MM.1S (cell line): ENCODE results near the gene PRSS36.

Experiments
- DNase-seq: peaks from one replicate; pipeline ENCODE4 v3.0.0-alpha.2; 2015
- H2AFZ ChIP-seq: fragments of 300-600 bp; sonication (generic); 2 replicates; pipeline ENCODE4 v1.6.0; 2016; ENCODE audit warnings: antibody characterized with exemption, low read length
- H3F3A ChIP-seq: fragments of 300-600 bp; sonication (generic); 2 replicates; pipeline ENCODE4 v1.6.1; 2016; ENCODE audit warnings: mild to moderate bottlenecking, antibody characterized with exemption, low read length, moderate library complexity, mixed read lengths; ENCODE audit not compliant: insufficient read depth
- H3K27ac ChIP-seq: fragments of 300-600 bp; sonication (generic); 2 replicates; pipeline ENCODE4 v1.5.1; 2016; ENCODE audit warnings: mild to moderate bottlenecking, low read length
- H3K27me3 ChIP-seq: fragments of 300-600 bp; sonication (generic); replicated peaks from 2 replicates; pipeline ENCODE4 v1.6.0; 2016; ENCODE audit warnings: low read length; ENCODE audit not compliant: insufficient read depth
- H3K36me3 ChIP-seq: fragments of 300-600 bp; sonication (generic); replicated peaks from 2 replicates; pipeline ENCODE4 v1.6.1; 2016; ENCODE audit warnings: mild to moderate bottlenecking, low read length, mixed read lengths; ENCODE audit not compliant: insufficient read depth
- H3K4me1 ChIP-seq: fragments of 300-600 bp; sonication (generic); 2 replicates; pipeline ENCODE4 v1.6.1; 2016; ENCODE audit warnings: low read length, mixed read lengths
- H3K4me2 ChIP-seq: fragments of 300-600 bp; sonication (generic); 2 replicates; pipeline ENCODE4 v1.6.0; 2016; ENCODE audit warnings: low read depth, low read length
- H3K4me3 ChIP-seq: fragments of 300-600 bp; sonication (generic); 2 replicates; pipeline ENCODE4 v1.5.1; 2016; ENCODE audit warnings: low read length, mixed read lengths
- H3K79me2 ChIP-seq: fragments of 300-600 bp; sonication (generic); 2 replicates; pipeline ENCODE4 v1.6.1; 2016; ENCODE audit warnings: mixed run types, low read length, mixed read lengths
- H3K9ac ChIP-seq: fragments of 300-600 bp; sonication (generic); 2 replicates; pipeline ENCODE4 v1.6.1; 2016; ENCODE audit warnings: low read length, mixed read lengths
- H3K9me2 ChIP-seq: fragments of 300-600 bp; sonication (generic); replicated peaks from 2 replicates; pipeline ENCODE4 v1.6.1; 2016; ENCODE audit warnings: mild to moderate bottlenecking, low read length, mixed read lengths; ENCODE audit not compliant: insufficient read depth
- H3K9me3 ChIP-seq: fragments of 300-600 bp; sonication (generic); replicated peaks from 2 replicates; pipeline ENCODE4 v1.6.1; 2016; ENCODE audit warnings: mild to moderate bottlenecking, low read length, mixed read lengths; ENCODE audit not compliant: insufficient read depth
- H4K20me1 ChIP-seq: fragments of 300-600 bp; sonication (generic); 2 replicates; pipeline ENCODE4 v1.6.1; 2016; ENCODE audit warnings: mild to moderate bottlenecking, low read length, moderate library complexity, mixed read lengths; ENCODE audit not compliant: insufficient read depth
- EZH2 ChIP-seq: fragments of 300-600 bp; sonication (generic); optimal IDR thresholded peaks from 2 replicates; pipeline ENCODE3; 2017; ENCODE audit warnings: low read depth, mild to moderate bottlenecking, antibody characterized with exemption, low read length, mixed read lengths
- EZH2phosphoT487 ChIP-seq: fragments of 300-600 bp; sonication (generic); IDR thresholded peaks from 2 replicates; pipeline ENCODE4 v1.6.1; 2018; ENCODE audit warnings: antibody characterized with exemption, low read length
- TF ChIP-seq, protein P1 (sequence below): fragments of 300-600 bp; sonication (generic); IDR thresholded peaks from 2 replicates; pipeline ENCODE4 v1.5.1; 2016; ENCODE audit warnings: antibody characterized with exemption, low read length, mixed read lengths

PRSS36 gene

DNA sequence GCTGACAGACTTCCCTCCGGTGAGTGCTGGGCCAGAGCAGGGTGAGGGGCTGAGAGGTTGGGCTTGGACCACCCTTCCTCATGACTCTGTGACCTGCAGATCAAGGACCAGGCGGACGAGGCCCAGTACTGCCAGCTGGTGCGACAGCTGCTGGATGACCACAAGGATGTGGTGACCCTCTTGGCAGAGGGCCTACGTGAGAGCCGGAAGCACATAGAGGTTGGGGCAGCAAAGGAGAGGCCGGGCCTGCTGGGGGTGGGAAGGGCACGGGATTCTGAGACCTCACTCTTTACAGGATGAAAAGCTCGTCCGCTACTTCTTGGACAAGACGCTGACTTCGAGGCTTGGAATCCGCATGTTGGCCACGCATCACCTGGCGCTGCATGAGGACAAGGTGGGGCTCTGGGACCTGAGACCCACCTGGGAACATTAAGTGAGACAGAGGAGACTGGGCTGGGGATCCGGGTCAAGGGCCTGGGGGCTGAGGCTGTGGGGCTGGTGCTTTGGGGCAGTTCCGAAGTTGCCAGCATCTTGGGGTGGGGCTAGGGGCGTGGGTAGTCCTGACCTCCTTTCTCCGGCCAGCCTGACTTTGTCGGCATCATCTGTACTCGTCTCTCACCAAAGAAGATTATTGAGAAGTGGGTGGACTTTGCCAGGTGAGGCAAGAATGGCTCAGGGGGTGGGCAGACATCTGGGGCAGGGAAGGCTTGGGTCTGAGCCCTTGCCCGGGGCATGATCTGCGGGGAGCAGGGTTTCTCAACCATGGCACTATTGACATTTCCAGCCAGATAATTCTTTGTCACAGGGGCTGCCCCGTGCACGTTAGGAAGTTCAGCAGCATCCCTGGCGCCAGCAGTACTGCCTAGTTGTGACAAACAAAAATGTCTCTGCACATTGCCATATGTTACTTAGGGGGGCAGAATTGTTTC is 39.5 kb downstream of the PRSS36 start:
- no peak for DNase-seq
- no peak overlapping the region for H3K9ac ChIP-seq
- no peaks in the 10 kb centered on the region for H3K27me3 ChIP-seq
- no peak overlapping the region for H3K4me2 ChIP-seq
- H4K20me1 ChIP-seq = no peaks in the 10 kb centered on the region
- no peaks in the 10 kb centered on the region for H3K36me3 ChIP-seq
- H3F3A ChIP-seq = peaks cover 17% of the 10 kb centered on the region
- H2AFZ ChIP-seq = no peak overlapping the region
- no peak overlapping the region for H3K4me3 ChIP-seq
- 0 out of 2 replicates have a peak, but pooled peaks cover 11% of the 10 kb centered on the region for H3K4me1 ChIP-seq
- no peaks in the 10 kb centered on the region for H3K9me2 ChIP-seq
- TF ChIP-seq EZH2phosphoT487 (no peak), EZH2 (no peak)
- TF ChIP-seq, protein P1, sequence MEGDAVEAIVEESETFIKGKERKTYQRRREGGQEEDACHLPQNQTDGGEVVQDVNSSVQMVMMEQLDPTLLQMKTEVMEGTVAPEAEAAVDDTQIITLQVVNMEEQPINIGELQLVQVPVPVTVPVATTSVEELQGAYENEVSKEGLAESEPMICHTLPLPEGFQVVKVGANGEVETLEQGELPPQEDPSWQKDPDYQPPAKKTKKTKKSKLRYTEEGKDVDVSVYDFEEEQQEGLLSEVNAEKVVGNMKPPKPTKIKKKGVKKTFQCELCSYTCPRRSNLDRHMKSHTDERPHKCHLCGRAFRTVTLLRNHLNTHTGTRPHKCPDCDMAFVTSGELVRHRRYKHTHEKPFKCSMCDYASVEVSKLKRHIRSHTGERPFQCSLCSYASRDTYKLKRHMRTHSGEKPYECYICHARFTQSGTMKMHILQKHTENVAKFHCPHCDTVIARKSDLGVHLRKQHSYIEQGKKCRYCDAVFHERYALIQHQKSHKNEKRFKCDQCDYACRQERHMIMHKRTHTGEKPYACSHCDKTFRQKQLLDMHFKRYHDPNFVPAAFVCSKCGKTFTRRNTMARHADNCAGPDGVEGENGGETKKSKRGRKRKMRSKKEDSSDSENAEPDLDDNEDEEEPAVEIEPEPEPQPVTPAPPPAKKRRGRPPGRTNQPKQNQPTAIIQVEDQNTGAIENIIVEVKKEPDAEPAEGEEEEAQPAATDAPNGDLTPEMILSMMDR = no peak
- no peaks in the 10 kb centered on the region for H3K9me3 ChIP-seq
- H3K79me2 ChIP-seq = peaks cover 19% of the 10 kb centered on the region
- no peak overlapping the region for H3K27ac ChIP-seq

DNA sequence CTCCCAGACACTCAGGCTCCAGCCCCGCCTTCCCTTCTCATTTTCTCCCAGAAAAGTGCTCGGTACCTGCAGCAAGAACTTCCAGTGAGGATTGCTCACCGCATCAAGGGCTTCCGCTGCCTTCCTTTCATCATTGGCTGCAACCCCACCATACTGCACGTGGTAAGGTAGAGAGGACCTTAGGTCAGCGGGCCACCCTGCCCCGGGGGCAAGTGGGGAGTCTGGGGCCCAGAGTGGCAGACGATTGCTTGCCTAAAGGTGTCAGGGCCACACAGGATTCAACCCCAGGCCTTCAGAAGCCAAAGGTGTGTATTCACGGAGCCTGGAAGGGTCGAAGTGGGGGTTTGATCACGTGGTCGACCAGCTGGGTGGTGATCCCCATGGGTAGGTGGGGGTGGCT is 40.2 kb downstream of the PRSS36 start:
- H3K4me2 ChIP-seq = no peak overlapping the region
- peaks cover 19% of the 10 kb centered on the region for H3K79me2 ChIP-seq
- DNase-seq = no peak
- H2AFZ ChIP-seq = no peak overlapping the region
- H3K9me3 ChIP-seq = no peaks in the 10 kb centered on the region
- H3K9ac ChIP-seq = no peak overlapping the region
- H3K27me3 ChIP-seq = no peaks in the 10 kb centered on the region
- no peaks in the 10 kb centered on the region for H4K20me1 ChIP-seq
- no peak overlapping the region for H3K27ac ChIP-seq
- H3F3A ChIP-seq = peaks cover 17% of the 10 kb centered on the region
- H3K36me3 ChIP-seq = no peaks in the 10 kb centered on the region
- H3K4me1 ChIP-seq = 0 out of 2 replicates have a peak, but pooled peaks cover 11% of the 10 kb centered on the region
- H3K4me3 ChIP-seq = no peak overlapping the region
- TF ChIP-seq, protein P1 = no peak
- TF ChIP-seq EZH2 = no peak
- no peak for TF ChIP-seq EZH2phosphoT487
- H3K9me2 ChIP-seq = no peaks in the 10 kb centered on the region

DNA sequence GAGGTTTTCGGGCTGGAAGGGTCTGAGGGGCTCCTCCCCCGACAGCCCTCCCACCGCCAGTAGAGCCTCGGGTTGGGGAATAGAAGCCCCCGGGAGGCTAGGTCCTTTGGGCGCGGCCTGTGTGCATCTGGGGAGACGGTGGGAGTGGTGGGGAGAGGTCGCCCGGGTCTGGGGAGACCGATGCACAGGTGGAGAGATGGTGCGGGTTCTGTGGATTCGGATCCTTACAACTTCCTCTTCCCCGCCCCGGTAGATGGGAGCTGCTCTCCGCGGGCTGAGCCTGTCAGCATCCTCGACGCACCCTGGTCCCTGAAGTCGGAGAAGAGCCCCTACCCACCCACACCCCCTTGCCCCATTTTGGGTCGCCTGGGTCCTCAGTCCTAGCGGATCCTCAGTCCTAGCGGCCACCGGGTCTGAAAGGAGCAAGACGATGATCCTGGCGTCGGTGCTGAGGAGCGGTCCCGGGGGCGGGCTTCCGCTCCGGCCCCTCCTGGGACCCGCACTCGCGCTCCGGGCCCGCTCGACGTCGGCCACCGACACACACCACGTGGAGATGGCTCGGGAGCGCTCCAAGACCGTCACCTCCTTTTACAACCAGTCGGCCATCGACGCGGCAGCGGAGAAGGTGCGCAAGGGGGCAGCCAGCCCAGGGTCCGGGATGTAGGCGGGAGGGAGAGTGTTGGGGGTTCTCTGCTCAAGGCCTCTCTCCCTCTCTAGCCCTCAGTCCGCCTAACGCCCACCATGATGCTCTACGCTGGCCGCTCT is 40.9 kb downstream of the PRSS36 start:
- H3K4me3 ChIP-seq = peak overlapping the region; percentile 98

More for the DNA sequence above, 40.9 kb downstream of the PRSS36 start:
- Histone ChIP-seq H3K79me2 (peaks cover 19% of the 10 kb centered on the region), H3K9me3 (no peaks in the 10 kb centered on the region), H3K9ac (peak overlapping the region; percentile 97), H3K27me3 (no peaks in the 10 kb centered on the region), H3K27ac (no peak overlapping the region), H3F3A (peaks cover 17% of the 10 kb centered on the region), H2AFZ (peak overlapping the region; percentile 84), H3K9me2 (no peaks in the 10 kb centered on the region), H3K4me1 (0 out of 2 replicates have a peak, but pooled peaks cover 11% of the 10 kb centered on the region), H4K20me1 (no peaks in the 10 kb centered on the region), H3K36me3 (no peaks in the 10 kb centered on the region), H3K4me2 (peak overlapping the region; percentile 97)
- DNase-seq = no peak
- no peak for TF ChIP-seq EZH2
- TF ChIP-seq, protein P1 = no peak
- TF ChIP-seq EZH2phosphoT487 = no peak
